GM18951 (cell line): ENCODE data around the gene HIVEP1.
"Not testable (repeated sequence)": the region's sequence is repeated elsewhere in the genome, so short reads cannot be mapped to it uniquely, and the experiment has no call there.

Experiments used
- POLR2A ChIP-seq: IDR thresholded peaks from 4 replicates; pipeline ENCODE4 v1.6.1; 2011; ENCODE audit warnings: mild to moderate bottlenecking; ENCODE audit not compliant: insufficient read length, insufficient read depth; ENCODE audit errors: extremely low read depth
- in situ Hi-C: fragments of 300-500 bp; cut with MboI; formaldehyde crosslinking; loops from one replicate; pipeline ENCODE4 v1.12.0; 2022; ENCODE audit warnings: low sequenced_read_pairs, mixed read lengths, inconsistent platforms; ENCODE audit not compliant: unreplicated experiment

HIVEP1 gene

GRCh38 chr6:12165297-12165696 lies 153.2 kb downstream of the HIVEP1 start:
- no peak for TF ChIP-seq POLR2A
- in situ Hi-C loops, result no loop called here

- no peak for TF ChIP-seq POLR2A
- in situ Hi-C loops, result no loop called here
These were observed 153.7 kb downstream of the HIVEP1 start for GRCh38 chr6:12165722-12166280.

GRCh38 chr6:12169377-12169776 lies 157.3 kb downstream of the HIVEP1 start:
- in situ Hi-C loops, result no loop called here

DNA sequence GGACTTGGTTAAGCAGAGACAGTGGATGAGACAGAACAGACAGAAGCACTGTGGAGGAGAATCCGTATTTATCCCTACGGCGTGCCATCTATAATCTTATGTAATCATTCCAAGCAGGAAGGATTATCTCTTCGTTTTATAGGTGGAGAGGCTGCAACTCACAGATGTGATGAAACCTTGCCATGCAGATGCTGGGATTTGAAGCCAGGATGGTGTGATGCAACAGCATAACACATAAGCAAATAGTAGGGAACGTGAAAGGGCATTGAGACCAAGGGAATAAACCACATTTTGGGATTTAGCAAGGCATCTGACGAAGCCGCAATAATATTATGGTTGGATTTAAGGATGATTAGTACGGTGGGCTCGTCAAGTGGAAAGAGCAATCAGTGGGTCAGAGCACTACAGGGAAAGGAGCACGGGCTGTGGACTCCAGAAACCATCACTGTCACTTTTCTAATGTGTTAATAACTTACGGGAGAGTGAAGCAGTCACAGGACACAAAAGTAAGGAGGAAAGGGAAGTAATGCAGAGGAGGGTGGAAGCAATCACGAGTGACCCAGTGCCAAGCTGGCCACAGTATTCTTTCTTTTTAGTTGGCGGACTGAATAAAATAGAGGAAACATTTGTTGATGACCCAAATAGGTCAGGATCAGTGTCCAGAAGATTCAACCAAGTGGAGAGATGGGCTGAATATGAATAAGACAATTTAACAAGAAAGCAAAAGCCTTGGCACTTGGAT lies 158.4 kb downstream of the HIVEP1 start:
- in situ Hi-C loops, result no loop called here
- TF ChIP-seq POLR2A, result no peak

More at GRCh38 chr6:12169377-12169776, 157.3 kb downstream of the HIVEP1 start:
- TF ChIP-seq POLR2A, result no peak

DNA sequence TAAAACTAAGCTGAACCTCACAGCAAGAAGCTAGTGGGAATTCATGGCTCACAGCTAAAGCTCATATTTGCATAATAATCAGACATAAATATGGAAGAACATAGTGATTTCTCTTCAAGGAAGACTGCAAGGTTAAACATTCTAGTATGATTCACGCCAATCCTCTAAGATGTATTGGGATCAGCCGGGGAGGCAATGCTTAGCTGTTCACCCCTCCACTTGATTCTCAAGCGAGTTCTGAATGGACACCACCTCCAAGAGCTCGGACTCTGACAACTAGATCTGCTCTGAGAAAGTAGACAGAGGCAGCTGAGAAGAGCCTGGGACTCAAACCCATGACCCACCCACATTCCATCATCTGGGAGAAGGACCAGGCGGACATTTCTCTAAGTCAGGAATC lies 159.6 kb downstream of the HIVEP1 start:
- in situ Hi-C loops, result no loop called here
- no peak for TF ChIP-seq POLR2A

DNA sequence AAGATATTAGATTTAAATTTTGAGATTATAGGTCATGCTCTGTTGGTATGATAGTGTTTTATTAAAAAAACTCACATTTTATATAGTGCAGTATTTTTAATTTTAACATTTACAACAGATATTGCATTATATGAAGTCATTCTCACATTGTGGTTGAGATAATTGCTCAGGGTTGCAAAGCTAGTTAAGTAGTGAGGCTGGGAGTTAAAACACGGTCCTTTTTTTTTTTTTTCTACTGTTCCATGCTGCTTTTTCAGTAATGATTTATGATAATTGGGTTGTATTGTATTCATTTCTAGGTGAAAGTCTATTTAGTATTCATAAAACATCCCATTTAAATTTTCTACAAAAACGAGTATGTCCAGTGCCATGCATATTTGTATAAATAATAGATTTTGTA lies 160.5 kb downstream of the HIVEP1 start:
- in situ Hi-C loops, result no loop called here

DNA sequence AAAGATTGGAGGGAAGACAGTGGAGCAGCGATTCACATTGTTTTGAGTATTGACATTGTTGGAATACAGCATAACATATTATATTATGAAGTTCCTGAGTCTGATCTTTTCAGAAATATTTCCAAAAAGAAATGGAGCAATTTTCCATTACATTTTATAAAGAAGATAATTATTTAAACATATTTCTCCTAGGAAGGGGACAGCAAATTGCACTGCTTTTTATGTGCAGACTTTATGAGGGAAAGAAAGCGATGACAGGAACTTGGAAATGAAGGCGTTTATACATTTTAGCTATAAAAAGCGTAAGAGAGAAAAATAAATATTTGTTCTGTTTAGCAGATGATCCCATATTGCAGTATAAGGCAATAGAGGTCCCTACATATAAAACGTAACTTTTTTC lies 161.1 kb downstream of the HIVEP1 start:
- TF ChIP-seq POLR2A, result no peak
- in situ Hi-C loops, result no loop called here

More for the DNA sequence above, 160.5 kb downstream of the HIVEP1 start:
- no peak for TF ChIP-seq POLR2A

DNA sequence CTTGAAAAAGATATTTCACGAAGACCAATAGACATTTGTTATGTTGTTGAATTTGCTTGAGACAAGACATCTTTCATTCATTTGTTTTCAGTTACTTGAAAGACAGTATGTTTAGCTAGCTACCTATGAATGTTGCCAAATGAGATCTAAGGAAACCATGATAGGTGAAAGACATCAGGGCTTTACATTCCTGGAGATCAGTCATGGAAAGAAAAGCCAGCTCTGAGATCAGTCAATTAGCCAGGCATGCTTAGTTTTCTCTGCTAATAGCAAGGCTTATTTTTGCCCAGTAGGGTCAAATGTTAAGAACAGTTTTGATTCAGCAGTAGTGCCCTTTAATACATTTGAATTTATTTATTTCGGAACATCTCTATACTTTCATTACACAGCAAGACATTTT lies 161.5 kb downstream of the HIVEP1 start:
- in situ Hi-C loops, result no loop called here

GRCh38 chr6:12174878-12175277 lies 162.8 kb downstream of the HIVEP1 start:
- TF ChIP-seq POLR2A, result no peak
- in situ Hi-C loops, result no loop called here

More for the DNA sequence above, 161.5 kb downstream of the HIVEP1 start:
- TF ChIP-seq POLR2A, result no peak

DNA sequence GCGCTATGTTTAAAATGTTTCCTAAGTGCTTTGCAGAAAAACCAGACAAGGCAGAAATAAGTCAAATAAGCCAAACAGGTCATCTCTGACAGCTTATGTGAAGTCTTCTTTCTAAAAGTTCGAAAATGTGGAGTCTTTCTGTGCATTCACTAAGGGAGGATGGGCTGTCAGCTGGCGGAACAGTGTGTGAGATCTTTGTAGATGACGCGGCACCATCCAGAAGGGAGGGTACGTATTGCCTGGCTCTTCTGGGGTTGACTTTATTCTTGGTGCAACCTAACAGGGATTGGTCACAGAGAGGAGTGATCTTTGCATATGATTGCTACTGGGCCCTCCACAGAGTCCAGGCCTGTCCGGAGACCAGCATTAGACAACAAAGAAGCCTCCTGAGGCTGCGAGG lies 163.5 kb downstream of the HIVEP1 start:
- TF ChIP-seq POLR2A, result no peak
- in situ Hi-C loops, result no loop called here

DNA sequence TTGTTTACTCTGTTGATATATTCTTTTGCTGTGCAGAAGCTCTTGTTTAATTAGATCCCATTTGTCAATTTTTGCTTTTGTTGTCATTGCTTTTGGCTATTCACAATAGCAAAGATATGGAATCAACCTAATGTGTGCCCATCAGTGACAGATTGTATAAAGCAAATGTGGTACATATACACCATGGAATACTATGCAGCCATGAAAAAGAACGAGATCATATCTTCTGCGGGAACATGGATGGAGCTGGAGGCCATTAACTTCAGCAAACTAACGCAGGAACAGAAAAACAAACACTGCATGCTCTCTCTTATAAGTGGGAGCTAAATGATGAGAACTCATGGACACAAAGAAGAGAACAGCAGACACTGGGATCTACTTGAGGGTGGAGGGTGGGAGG lies 164.7 kb downstream of the HIVEP1 start:
- in situ Hi-C loops, result not testable (repeated sequence)

- TF ChIP-seq POLR2A, result no peak
- in situ Hi-C loops, result no loop called here
These were observed 166.4 kb downstream of the HIVEP1 start for GRCh38 chr6:12178521-12178920.

DNA sequence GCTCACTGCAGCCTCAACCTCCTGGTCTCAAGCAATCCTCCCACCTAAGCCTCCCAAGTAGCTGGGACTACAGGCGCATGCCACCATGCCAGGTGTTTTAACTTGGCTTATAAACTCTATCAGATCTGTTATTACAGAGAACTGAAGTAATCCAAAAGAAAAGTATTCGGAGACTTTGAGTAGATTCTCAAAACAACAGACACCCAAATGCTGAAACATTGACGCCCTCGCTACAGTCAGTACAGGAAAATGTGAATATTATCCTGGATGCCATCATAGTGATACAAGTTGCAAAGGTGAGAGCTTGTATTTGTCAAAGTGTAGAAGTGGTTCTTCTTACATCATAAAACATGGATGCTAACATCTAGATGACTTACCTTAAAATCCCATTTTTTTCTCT lies 169.4 kb downstream of the HIVEP1 start:
- no peak for TF ChIP-seq POLR2A
- in situ Hi-C loops, result no loop called here

DNA sequence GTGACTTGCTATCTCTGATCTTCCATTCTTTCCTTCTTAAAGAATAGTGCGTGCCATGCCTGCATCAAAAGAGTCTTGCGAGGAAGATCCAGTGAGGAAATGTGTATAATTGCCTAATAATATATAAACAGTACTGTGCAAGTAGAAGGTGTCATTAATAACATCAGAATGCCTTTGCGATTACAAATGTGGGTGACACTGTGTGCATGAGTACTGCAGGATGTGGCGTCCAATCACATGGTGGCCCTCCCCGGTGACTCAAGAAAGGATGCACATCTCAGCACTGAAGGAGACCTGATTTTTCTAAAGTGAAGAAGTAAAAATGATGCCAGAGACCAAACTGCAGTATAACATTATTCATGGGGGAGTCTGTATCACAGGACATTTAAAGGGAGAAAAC lies 170.6 kb downstream of the HIVEP1 start:
- no peak for TF ChIP-seq POLR2A
- in situ Hi-C loops, result no loop called here
